ENCODE data around the gene DDC. TPM values are rescaled to one million over a fixed set of nuclear protein-coding genes. Genes with fewer than 3 reads are reported as not detected.
A peak's percentile ranks its signal among the peaks of the same experiment; 100 is the strongest.

DDC gene
- total and polyA plus RNA-seq, 4 donors, result 27.2 to 74.9 (median 58.6) TPM

DNA sequence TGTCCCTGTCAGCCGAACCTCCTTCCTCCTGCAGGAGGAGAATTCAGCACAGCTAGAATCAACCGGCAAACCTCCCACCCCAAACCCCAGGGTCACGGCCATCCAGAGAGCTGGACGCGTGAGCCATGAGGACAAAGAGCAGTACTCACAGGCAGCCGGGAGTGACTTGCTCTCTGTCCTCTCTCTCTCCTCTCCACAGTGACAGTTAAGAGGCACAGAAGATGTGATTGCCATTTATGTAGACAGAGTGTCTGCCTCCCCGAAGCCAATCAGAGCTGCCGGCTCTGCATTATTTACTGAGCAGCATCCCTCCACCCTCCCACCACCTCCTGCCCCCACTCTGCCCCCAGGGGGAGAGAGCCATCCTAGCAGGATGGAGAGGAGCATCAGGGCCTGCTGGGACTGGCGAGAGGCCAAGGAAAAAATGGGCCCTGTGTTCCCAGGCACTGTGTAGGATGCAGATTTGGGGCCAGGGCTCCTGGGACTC lies 4.3 kb downstream of the DDC start (continued):
- peak; percentile 61 for TF ChIP-seq REST (IDR thresholded peaks at IDR 0.05)
- peak; percentile 60 for TF ChIP-seq MAX (IDR thresholded peaks at IDR 0.05)
- peak in 1 of 2 donors; percentile 56 for TF ChIP-seq JUND (IDR thresholded peaks at IDR 0.05)
- no peak for TF ChIP-seq TAF1 (conservative IDR thresholded peaks at IDR 0.05)

GRCh38 chr7:50559881-50560280 lies 5.3 kb downstream of the DDC start:
- DNase-seq (ENCODE audit: low spot score), result no peak
- Histone ChIP-seq H3K27ac (ENCODE audit: low read depth in 1 of 2, low read length in 2 of 2) (no peak overlapping the region), H3K4me3 (ENCODE audit: low read depth in 1 of 3, low read length in 3 of 3) (no peak overlapping the region), H3K9ac (ENCODE audit: low read depth in 1 of 2, low read length in 2 of 2) (no peak overlapping the region), H3K36me3 (ENCODE audit: control insufficient read depth in 4 of 4, insufficient read depth in 3 of 4, low read depth in 1 of 4, low read length in 3 of 4) (no peaks in the 10 kb centered on the region), H3K27me3 (ENCODE audit: control insufficient read depth in 4 of 4, insufficient read depth in 4 of 4, low read length in 3 of 4) (no peaks in the 10 kb centered on the region), H3K9me3 (ENCODE audit: control insufficient read depth in 4 of 4, low read length in 3 of 4) (no peaks in the 10 kb centered on the region), H3K4me1 (ENCODE audit: control insufficient read depth in 4 of 4, insufficient read depth in 4 of 4, low read length in 3 of 4) (peaks cover 9 to 54% (median 41%) of the 10 kb centered on the region in 4 donors)
- TF ChIP-seq TAF1 (conservative IDR thresholded peaks at IDR 0.05) (no peak), HNF4G (IDR thresholded peaks at IDR 0.05) (no peak), REST (IDR thresholded peaks at IDR 0.05) (no peak)
- 82% methylated on average over 7 of the region's 7 CpGs for WGBS

GRCh38 chr7:50558294-50559053 lies 6.7 kb downstream of the DDC start:
- H3K9ac ChIP-seq (ENCODE audit: low read depth in 1 of 2, low read length in 2 of 2), result no peak overlapping the region
- no peaks in the 10 kb centered on the region for H3K36me3 ChIP-seq (ENCODE audit: control insufficient read depth in 4 of 4, insufficient read depth in 3 of 4, low read depth in 1 of 4, low read length in 3 of 4)
- no peaks in the 10 kb centered on the region for H3K9me3 ChIP-seq (ENCODE audit: control insufficient read depth in 4 of 4, low read length in 3 of 4)
- no peak overlapping the region for H3K27ac ChIP-seq (ENCODE audit: low read depth in 1 of 2, low read length in 2 of 2)
- no peak for DNase-seq (ENCODE audit: low spot score)
- H3K4me1 ChIP-seq (ENCODE audit: control insufficient read depth in 4 of 4, insufficient read depth in 4 of 4, low read length in 3 of 4), result peaks cover 9 to 45% (median 31%) of the 10 kb centered on the region in 4 donors
- TF ChIP-seq HNF4G (IDR thresholded peaks at IDR 0.05), result no peak
- TF ChIP-seq RXRA (IDR thresholded peaks at IDR 0.05), result no peak
- no peak for TF ChIP-seq FOXA1 (IDR thresholded peaks at IDR 0.05)
- TF ChIP-seq SP1 (IDR thresholded peaks at IDR 0.05), result no peak
- TF ChIP-seq HNF4A (conservative IDR thresholded peaks at IDR 0.05), result no peak
- TF ChIP-seq GABPA (IDR thresholded peaks at IDR 0.05 in 1 of 2, conservative IDR thresholded peaks at IDR 0.05 in 1 of 2), result no peak
- TF ChIP-seq JUND (IDR thresholded peaks at IDR 0.05), result no peak
- TF ChIP-seq NR2F2 (IDR thresholded peaks at IDR 0.05), result no peak
- TF ChIP-seq FOXA2 (IDR thresholded peaks at IDR 0.05), result no peak
- no peak for TF ChIP-seq TAF1 (conservative IDR thresholded peaks at IDR 0.05)
- H3K27me3 ChIP-seq (ENCODE audit: control insufficient read depth in 4 of 4, insufficient read depth in 4 of 4, low read length in 3 of 4), result no peaks in the 10 kb centered on the region
- WGBS, result 76% methylated on average over 5 of the region's 5 CpGs
- no peak overlapping the region for H3K4me3 ChIP-seq (ENCODE audit: low read depth in 1 of 3, low read length in 3 of 3)
